GM18502 (cell line): ENCODE results near the gene DNASE1L3.
"Not testable (repeated sequence)": the region's sequence is repeated elsewhere in the genome, so short reads cannot be mapped to it uniquely, and the experiment has no call there.

Experiments
- ATAC-seq: cut with Tn5 transposase; IDR thresholded peaks from one replicate; pipeline ENCODE4 v1.9.1; 2021; ENCODE audit warnings: mild to moderate bottlenecking; ENCODE audit not compliant: unreplicated experiment, poor library complexity

DNASE1L3 gene

DNA sequence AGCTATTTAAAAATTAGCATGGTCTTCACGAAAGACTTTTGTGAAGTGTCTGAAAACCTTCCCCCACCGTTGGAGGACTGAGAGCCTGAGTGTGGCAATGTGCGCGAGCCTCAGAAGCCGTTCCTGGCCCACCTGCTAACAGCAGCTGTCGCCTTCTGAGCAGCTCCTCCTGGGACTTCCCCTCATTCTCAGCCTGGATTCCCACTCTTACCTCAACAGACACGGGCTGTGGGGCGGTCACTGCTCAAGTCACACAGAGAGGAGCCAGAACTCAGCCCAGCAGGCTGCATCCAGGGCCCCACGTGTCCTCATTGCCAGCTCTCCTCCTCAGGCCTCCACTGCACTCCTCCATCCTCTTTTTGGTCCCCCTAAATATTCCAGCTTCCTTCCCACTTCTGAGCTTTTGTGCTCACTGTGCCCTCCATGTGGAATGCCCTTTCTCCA is 7.8 kb downstream of the DNASE1L3 start:
- peak; percentile 68 for ATAC-seq

DNA sequence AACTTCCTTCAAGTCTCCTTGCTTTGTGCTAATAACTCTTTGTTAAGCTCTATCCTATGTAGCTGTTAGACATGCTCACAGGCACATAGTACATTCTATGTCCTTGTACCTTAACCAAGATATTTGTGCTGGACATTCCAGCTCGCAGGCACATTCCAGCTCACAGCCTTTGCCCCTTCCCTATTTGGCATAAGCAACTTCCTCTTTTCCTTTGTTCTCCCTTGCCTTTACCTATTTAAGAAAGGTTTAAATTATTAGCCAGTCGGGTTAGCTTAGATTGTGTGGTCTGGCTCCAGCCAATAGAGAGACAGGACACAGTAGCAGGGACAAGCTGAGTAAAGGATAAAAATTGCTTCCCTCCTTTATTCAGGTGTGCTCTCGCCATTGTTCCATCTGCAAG is 9.3 kb downstream of the DNASE1L3 start:
- not testable (repeated sequence) for ATAC-seq

- ATAC-seq = no peak
Observed at GRCh38 chr3:58200846-58201355, 9.9 kb downstream of the DNASE1L3 start.

DNA sequence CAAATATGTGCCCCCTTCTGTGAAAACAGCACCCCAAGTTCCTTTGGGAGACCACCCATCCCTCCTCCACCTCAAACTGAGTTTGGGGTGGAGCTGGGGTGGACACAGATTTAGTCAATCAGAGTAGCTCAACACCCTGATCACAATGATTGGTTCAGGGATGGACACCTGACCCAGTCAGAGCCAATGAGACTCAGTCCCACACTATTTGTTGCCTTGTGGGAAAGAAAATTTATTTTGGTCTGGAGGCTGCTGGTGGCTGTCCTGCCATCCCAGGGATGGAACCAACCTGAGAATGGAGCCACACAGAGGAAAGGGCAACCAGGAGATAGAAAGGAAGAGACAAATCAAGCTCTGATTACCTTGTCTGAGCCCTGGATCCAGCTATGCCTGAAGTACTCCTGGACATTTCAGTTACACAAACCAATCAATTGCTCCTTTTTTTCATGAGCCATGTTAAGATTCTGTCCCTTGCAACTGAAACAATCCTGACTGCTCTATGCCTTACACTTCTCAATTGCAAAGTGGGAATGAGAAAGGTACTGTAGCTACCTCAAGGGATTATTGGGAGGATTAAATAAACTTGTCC is 10.6 kb downstream of the DNASE1L3 start:
- no peak for ATAC-seq

DNA sequence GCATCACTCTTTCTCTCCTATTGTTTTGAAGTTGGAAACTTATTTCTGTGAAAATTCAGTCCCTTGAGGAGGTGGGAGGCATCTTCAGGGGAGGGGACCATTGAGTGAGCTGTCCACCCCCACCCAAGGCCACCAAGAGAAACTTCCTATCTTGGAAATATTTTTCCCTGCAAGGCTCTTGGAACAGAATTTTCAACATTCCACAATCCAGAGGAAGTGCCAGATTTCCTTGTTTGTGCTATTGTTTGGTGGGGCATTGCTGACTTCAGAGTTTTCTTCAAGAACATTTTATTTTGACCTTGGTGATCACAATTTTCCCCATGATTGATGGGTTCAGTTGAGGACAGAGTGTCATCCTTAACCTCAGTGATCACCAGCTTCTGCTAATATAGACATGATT is 12.0 kb downstream of the DNASE1L3 start:
- no peak for ATAC-seq

GRCh38 chr3:58198362-58198761 is 12.4 kb downstream of the DNASE1L3 start:
- ATAC-seq = no peak

DNA sequence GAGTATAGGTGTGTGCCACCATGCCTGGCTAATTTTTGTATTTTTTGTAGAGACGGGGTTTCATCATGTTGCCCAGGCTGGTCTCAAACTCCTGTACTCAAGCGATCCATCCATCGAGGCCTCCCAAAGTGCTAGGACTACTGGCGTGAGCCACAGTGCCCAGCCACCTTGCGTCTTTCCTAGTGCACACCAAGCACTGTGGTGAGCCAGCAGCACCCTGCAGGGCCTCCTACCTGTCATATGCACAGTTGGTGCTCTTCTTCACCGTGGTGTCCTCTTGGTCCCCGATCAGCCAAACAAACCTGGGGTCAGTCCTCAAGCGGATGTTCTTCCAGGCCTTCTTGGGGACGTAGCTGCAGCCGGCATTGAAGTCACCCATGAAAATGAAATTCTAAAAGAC is 13.2 kb downstream of the DNASE1L3 start:
- no peak for ATAC-seq

- ATAC-seq = no peak
Observed at GRCh38 chr3:58193682-58194407, 16.9 kb downstream of the DNASE1L3 start.

- ATAC-seq = no peak
Observed at GRCh38 chr3:58192069-58192468, 18.7 kb downstream of the DNASE1L3 start.

GRCh38 chr3:58191361-58191991 is 19.3 kb downstream of the DNASE1L3 start:
- no peak for ATAC-seq

- ATAC-seq = no peak
Observed at GRCh38 chr3:58190882-58191281, 19.9 kb downstream of the DNASE1L3 start.

DNA sequence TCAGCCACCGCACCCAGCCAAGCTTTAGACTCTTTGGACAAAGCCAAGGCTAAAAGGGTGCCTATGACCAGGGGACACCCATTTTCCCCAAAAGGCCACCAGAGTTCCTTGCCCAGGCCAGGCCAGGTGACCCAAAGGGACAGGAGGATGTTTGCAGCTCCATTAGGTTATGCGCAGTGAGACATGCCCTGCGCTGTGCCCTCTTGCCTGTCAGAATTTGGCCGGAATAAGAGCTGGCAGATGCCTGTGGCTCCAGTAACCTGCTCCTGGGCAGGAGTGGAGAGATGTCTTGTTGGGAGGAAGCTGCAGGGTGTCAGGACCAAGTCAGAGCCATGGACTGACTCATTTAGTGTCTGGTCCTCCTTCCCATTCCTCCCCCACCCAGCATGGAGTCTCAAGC is 20.5 kb downstream of the DNASE1L3 start:
- ATAC-seq = no peak

DNA sequence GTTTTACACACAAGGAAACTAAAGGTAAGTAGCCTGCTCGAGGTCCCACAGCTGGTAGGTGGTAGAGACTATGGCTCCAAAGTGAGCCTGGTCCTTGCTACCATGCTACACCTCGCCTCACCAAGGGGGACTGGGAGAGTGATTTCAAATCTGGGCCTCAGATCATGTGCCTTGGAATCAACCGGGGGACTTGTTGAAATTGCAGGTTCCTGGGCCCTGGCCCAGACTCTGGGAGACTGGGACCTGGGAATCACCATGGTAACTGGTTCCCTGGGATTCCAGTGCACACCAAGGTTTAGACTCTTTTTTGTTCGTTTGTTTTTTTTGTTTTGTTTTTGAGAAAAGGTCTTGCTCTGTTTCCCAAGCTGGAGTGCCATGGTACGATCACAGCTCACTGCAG is 21.1 kb downstream of the DNASE1L3 start:
- no peak for ATAC-seq

DNA sequence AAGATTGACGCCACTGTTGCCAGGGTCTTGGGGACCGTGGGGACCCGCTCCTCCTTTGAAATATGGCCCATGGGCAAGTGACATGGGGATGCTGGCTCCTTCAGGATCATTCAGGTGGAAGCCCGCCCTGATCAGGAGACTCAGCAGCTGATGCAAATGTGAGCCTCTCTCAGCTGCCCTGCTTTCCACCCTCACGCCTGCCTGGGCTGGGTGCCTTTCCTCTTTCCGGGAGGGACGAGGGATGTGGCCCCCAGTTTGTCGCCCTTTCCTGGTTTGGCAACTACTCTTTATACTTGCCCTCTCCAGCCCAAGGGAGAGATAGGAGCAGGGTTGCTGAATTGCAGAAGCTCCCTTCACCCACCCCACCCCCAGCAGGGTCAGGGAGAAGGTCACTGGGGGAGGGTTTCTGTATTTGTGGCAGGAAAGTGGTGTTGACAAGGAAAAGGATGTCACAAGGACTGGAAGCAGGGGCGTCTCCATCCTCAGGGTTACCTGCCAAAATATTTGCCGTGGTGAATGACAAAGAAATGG is 21.8 kb downstream of the DNASE1L3 start:
- no peak for ATAC-seq

- ATAC-seq = no peak
Observed at GRCh38 chr3:58188173-58188564, 22.6 kb downstream of the DNASE1L3 start.

- ATAC-seq = no peak
Observed at GRCh38 chr3:58184982-58185360, 25.8 kb downstream of the DNASE1L3 start.

- no peak for ATAC-seq
Observed at GRCh38 chr3:58184309-58184981, 26.3 kb downstream of the DNASE1L3 start.

- ATAC-seq = no peak
Observed at GRCh38 chr3:58183891-58184290, 26.9 kb downstream of the DNASE1L3 start.

- no peak for ATAC-seq
Observed at GRCh38 chr3:58183221-58183620, 27.6 kb downstream of the DNASE1L3 start.

DNA sequence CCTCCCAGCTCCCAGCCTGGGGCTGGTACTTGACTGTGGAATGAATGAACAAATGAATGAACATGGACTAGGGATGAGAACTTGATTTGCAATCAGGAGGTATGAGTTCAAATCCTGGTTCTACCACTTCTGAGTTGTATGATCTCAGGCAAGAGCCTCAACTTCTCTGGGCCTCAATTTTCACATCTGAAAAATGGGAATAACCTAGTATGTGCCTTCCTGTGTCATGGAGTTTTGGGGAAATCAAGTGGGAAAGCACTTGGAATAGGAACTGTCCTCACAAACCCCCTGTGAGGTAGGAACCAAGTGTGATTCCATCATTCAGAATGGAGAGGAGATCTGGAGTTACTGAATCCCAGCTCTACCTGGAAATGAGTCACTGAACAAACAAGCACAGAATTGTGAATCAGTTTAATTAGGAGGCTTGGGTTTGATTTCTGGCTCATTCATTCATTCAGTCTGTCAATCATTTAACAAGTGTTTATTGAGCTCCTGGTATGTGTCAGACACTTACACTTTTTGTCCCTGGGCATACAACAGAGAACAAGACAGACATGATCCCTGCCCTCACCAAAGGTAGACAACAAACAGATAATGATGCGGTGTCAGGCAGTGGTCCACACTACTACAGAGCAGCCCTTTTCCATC is 29.7 kb downstream of the DNASE1L3 start:
- ATAC-seq = no peak
